ENCODE results near the gene PNMA1.

The PNMA1 gene

GRCh38 chr14:73709904-73710469 lies 4.2 kb downstream of the PNMA1 start:
- TF ChIP-seq GATA3 (IDR thresholded peaks at IDR 0.05; ENCODE audit: low read depth, low read length) = no peak

- TF ChIP-seq GATA3 (IDR thresholded peaks at IDR 0.05; ENCODE audit: low read depth, low read length) = no peak
- no peak for TF ChIP-seq GATA2 (IDR thresholded peaks at IDR 0.05; ENCODE audit: low read depth, low read length)
Observed at GRCh38 chr14:73700325-73700724, 13.9 kb downstream of the PNMA1 start.

GRCh38 chr14:73696466-73697400 lies 17.5 kb downstream of the PNMA1 start:
- TF ChIP-seq GATA3 (IDR thresholded peaks at IDR 0.05; ENCODE audit: low read depth, low read length) (no peak), GATA2 (IDR thresholded peaks at IDR 0.05; ENCODE audit: low read depth, low read length) (no peak)

- TF ChIP-seq GATA2 (IDR thresholded peaks at IDR 0.05; ENCODE audit: low read depth, low read length) (no peak), GATA3 (IDR thresholded peaks at IDR 0.05; ENCODE audit: low read depth, low read length) (no peak)
Observed at GRCh38 chr14:73695997-73696396, 18.2 kb downstream of the PNMA1 start.

DNA sequence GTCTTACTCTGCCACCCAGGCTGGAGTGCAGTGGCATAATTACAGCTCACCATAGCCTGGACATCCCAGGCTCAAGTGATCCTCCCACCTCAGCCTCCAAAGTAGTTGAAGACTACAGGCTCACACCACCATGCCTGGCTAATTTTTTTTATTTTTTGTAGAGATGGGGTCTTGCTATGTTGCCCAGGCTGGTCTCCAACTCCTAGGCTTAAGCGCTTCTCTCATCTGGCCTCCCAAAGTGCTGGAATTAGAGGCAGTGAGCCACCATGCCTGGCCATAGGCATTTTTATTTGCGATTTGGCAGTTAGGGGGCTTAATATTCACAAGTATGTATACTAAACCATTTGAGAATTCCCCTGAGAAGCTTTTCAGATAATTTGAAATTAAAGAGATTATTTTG lies 19.1 kb downstream of the PNMA1 start:
- no peak for TF ChIP-seq GATA2 (IDR thresholded peaks at IDR 0.05; ENCODE audit: low read depth, low read length)
- TF ChIP-seq GATA3 (IDR thresholded peaks at IDR 0.05; ENCODE audit: low read depth, low read length) = no peak

DNA sequence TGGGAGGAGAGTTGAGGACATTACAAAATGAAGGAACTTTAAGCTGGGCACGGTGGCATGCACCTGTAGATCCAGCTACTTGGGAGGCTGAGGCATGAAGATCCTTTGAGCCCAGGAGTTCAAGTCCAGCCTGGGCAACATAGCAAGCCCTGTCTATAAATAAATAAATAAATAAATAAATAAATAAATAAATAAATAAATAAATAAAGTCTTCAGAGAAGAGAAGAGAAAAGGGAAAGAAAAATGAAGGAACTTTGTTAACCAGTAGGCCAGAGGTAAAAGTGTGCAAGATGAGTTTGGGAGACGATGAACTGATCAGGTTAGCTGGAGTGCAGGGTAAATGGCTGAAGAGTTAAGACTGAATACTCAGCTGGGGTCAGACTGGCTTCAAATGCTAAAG lies 20.1 kb downstream of the PNMA1 start:
- TF ChIP-seq GATA3 (IDR thresholded peaks at IDR 0.05; ENCODE audit: low read depth, low read length) = no peak

- TF ChIP-seq GATA3 (IDR thresholded peaks at IDR 0.05; ENCODE audit: low read depth, low read length) (no peak), GATA2 (IDR thresholded peaks at IDR 0.05; ENCODE audit: low read depth, low read length) (no peak)
Observed at GRCh38 chr14:73686901-73687300, 27.3 kb downstream of the PNMA1 start.

GRCh38 chr14:73685328-73685727 lies 28.9 kb downstream of the PNMA1 start:
- TF ChIP-seq GATA3 (IDR thresholded peaks at IDR 0.05; ENCODE audit: low read depth, low read length) (no peak), GATA2 (IDR thresholded peaks at IDR 0.05; ENCODE audit: low read depth, low read length) (no peak)

- TF ChIP-seq GATA2 (IDR thresholded peaks at IDR 0.05; ENCODE audit: low read depth, low read length) = no peak
- TF ChIP-seq GATA3 (IDR thresholded peaks at IDR 0.05; ENCODE audit: low read depth, low read length) = no peak
Observed at GRCh38 chr14:73684627-73685026, 29.6 kb downstream of the PNMA1 start.

GRCh38 chr14:73680821-73681220 lies 33.4 kb downstream of the PNMA1 start:
- TF ChIP-seq GATA2 (IDR thresholded peaks at IDR 0.05; ENCODE audit: low read depth, low read length) (no peak), GATA3 (IDR thresholded peaks at IDR 0.05; ENCODE audit: low read depth, low read length) (no peak)

DNA sequence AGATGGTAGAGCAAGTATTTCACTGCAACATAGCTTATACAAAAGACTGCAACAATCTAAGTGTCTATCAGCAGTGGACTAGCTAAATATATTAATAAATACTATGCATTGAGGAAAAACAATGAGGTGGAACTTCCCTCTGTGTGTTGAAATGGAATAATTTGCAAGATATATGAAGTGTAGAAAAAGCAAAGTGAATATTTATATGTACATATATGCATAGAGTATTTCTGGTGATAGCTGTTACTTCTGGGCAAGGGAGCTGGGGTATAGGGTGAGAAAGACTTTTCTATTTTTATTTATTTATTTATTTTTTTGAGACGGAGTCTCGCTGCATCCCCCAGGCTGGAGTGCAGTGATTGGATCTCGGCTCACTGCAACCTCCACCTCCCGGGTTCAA lies 35.5 kb downstream of the PNMA1 start:
- TF ChIP-seq GATA3 (IDR thresholded peaks at IDR 0.05; ENCODE audit: low read depth, low read length) = no peak
- TF ChIP-seq GATA2 (IDR thresholded peaks at IDR 0.05; ENCODE audit: low read depth, low read length) = no peak

GRCh38 chr14:73674986-73675385 lies 39.2 kb downstream of the PNMA1 start:
- no peak for TF ChIP-seq GATA2 (IDR thresholded peaks at IDR 0.05; ENCODE audit: low read depth, low read length)
- TF ChIP-seq GATA3 (IDR thresholded peaks at IDR 0.05; ENCODE audit: low read depth, low read length) = no peak

DNA sequence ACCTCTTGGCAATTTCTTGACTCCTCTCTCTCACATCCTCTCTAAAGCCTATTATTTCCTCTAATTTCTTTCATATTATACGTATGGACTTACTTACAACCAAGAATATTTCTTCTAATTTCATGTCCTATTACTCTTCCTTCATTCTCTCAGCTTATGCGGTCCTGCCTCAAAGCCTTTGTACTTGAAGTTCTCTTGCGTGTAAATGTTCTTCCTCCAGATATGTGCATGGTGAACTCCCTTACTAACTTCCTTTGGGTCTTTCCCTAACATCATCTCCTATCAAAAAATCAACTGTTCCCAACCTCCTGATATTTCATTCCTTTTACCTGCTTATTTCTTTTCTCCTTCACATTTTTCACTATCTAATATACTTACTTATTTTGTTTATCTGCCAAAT lies 46.3 kb downstream of the PNMA1 start:
- TF ChIP-seq GATA3 (IDR thresholded peaks at IDR 0.05; ENCODE audit: low read depth, low read length) (no peak), GATA2 (IDR thresholded peaks at IDR 0.05; ENCODE audit: low read depth, low read length) (no peak)

GRCh38 chr14:73666583-73666982 lies 47.6 kb downstream of the PNMA1 start:
- TF ChIP-seq GATA3 (IDR thresholded peaks at IDR 0.05; ENCODE audit: low read depth, low read length) (no peak), GATA2 (IDR thresholded peaks at IDR 0.05; ENCODE audit: low read depth, low read length) (no peak)

- TF ChIP-seq GATA2 (IDR thresholded peaks at IDR 0.05; ENCODE audit: low read depth, low read length) (no peak), GATA3 (IDR thresholded peaks at IDR 0.05; ENCODE audit: low read depth, low read length) (no peak)
Observed at GRCh38 chr14:73665130-73665529, 49.1 kb downstream of the PNMA1 start.
